Measurements from ENCODE around the gene PHF2. TPM values are rescaled to one million over a fixed set of nuclear protein-coding genes. Genes with fewer than 3 reads are reported as not detected.

The PHF2 gene
- total RNA-seq, 4 donors from 2014 or later: 21.1 to 38.2 (median 21.3) TPM

GRCh38 chr9:93612052-93612795, 35.8 kb downstream of the PHF2 start:
- no peak for DNase-seq
- H3K4me1 ChIP-seq: peaks cover 1 to 20% (median 13%) of the 10 kb centered on the region in 4 donors
- 38 to 58% methylated on average over 1 to 2 of the region's 2 CpGs for WGBS, 2 donors (ENCODE audit: low coverage in 1 of 2)
- no peaks in the 10 kb centered on the region for H3K36me3 ChIP-seq
- no peak overlapping the region for H3K27ac ChIP-seq
- peaks cover 0 to 20% of the 10 kb centered on the region in 2 donors for H3K9me3 ChIP-seq
- no peaks in the 10 kb centered on the region for H3K27me3 ChIP-seq
- H3K4me3 ChIP-seq: no peak overlapping the region
- in situ Hi-C loops (cut with MboI; ENCODE audit: low pct_ligation_motif_present in 1 of 4, low pct_unique_long_range_greater_than_20kb in 1 of 4, low sequenced_read_pairs in 3 of 4) (no loop called here), intact Hi-C loops (cut with DNase I; ENCODE audit: low total_unique reads) (no loop called here)
- no peak for TF ChIP-seq POLR2A (IDR thresholded peaks at IDR 0.05)
- no peak for TF ChIP-seq EP300 (IDR thresholded peaks at IDR 0.05; ENCODE audit: low read depth)
- TF ChIP-seq POLR2AphosphoS5 (IDR thresholded peaks at IDR 0.05): no peak
- TF ChIP-seq CTCF (IDR thresholded peaks at IDR 0.05): no peak

DNA sequence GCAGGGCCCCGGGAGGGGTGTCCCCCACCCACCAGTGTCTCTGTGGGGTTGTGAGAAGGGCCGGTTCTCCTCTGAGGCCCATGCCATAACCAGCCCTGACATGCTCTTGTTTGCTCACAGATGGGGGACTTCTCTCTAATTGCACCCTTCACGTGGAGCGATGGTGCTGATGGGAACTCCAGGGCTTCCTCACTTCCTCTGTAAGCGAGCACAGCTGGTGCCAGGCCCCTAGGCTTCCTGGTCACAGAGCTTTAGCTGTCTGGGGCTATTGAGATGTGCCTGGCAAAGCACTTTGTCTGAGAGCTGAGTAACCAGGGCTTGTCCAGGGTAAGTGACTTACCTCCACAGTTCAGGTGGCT, 36.4 kb downstream of the PHF2 start:
- 50% methylated on average over 5 of the region's 5 CpGs; no CpG with 5 or more reads in 1 of the 2 donors for WGBS, 2 donors (ENCODE audit: low coverage in 1 of 2)
- no peak overlapping the region for H3K27ac ChIP-seq
- intact Hi-C loops (cut with DNase I; ENCODE audit: low total_unique reads): no loop called here
- H3K4me3 ChIP-seq: no peak overlapping the region
- H3K9me3 ChIP-seq: peaks cover 0 to 20% of the 10 kb centered on the region in 2 donors
- in situ Hi-C loops (cut with MboI; ENCODE audit: low pct_ligation_motif_present in 1 of 4, low pct_unique_long_range_greater_than_20kb in 1 of 4, low sequenced_read_pairs in 3 of 4): no loop called here
- no peak for DNase-seq
- TF ChIP-seq POLR2AphosphoS5 (IDR thresholded peaks at IDR 0.05) (no peak), CTCF (IDR thresholded peaks at IDR 0.05) (no peak), POLR2A (IDR thresholded peaks at IDR 0.05) (no peak), EP300 (IDR thresholded peaks at IDR 0.05; ENCODE audit: low read depth) (no peak)
- H3K27me3 ChIP-seq: no peaks in the 10 kb centered on the region
- H3K4me1 ChIP-seq: peaks cover 3 to 20% (median 13%) of the 10 kb centered on the region in 4 donors
- H3K36me3 ChIP-seq: no peaks in the 10 kb centered on the region

DNA sequence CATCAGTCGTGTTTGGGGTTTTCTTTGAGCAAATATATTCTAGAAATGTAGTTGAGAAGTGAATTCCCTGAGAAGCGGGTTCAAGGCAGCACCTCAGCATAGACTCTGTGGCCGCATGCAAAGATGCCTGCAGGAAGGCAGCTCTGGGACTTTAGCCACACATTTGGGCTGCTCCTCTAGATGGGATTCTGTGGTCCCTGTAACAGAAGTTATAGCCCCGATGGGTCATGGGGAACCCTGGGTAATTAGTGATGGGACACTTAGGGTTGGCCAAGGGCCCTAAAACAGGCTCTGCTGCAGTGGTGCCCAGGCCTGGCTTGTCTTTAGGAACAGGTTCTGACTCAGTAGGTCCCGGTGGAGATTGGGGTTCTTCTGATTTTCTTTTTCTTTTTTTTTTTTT, 36.8 kb downstream of the PHF2 start:
- TF ChIP-seq POLR2AphosphoS5 (IDR thresholded peaks at IDR 0.05) (no peak), POLR2A (IDR thresholded peaks at IDR 0.05) (no peak), EP300 (IDR thresholded peaks at IDR 0.05; ENCODE audit: low read depth) (no peak), CTCF (IDR thresholded peaks at IDR 0.05) (no peak)
- 91% methylated on average over 4 of the region's 5 CpGs; no CpG with 5 or more reads in 1 of the 2 donors for WGBS, 2 donors (ENCODE audit: low coverage in 1 of 2)
- Histone ChIP-seq H3K4me3 (no peak overlapping the region), H3K4me1 (peaks cover 3 to 20% (median 13%) of the 10 kb centered on the region in 4 donors), H3K27me3 (no peaks in the 10 kb centered on the region), H3K27ac (no peak overlapping the region), H3K9me3 (peaks cover 0 to 18% of the 10 kb centered on the region in 2 donors), H3K36me3 (no peaks in the 10 kb centered on the region)
- DNase-seq: no peak
- in situ Hi-C loops (cut with MboI; ENCODE audit: low pct_ligation_motif_present in 1 of 4, low pct_unique_long_range_greater_than_20kb in 1 of 4, low sequenced_read_pairs in 3 of 4): no loop called here
- intact Hi-C loops (cut with DNase I; ENCODE audit: low total_unique reads): no loop called here

- peaks cover 0 to 18% of the 10 kb centered on the region in 2 donors for H3K9me3 ChIP-seq
- in situ Hi-C loops (cut with MboI; ENCODE audit: low pct_ligation_motif_present in 1 of 4, low pct_unique_long_range_greater_than_20kb in 1 of 4, low sequenced_read_pairs in 3 of 4) (no loop called here), intact Hi-C loops (cut with DNase I; ENCODE audit: low total_unique reads) (no loop called here)
- no peak overlapping the region for H3K4me3 ChIP-seq
- no peak for TF ChIP-seq POLR2A (IDR thresholded peaks at IDR 0.05)
- TF ChIP-seq CTCF (IDR thresholded peaks at IDR 0.05): no peak
- TF ChIP-seq POLR2AphosphoS5 (IDR thresholded peaks at IDR 0.05): no peak
- 81% methylated on average over 3 of the region's 3 CpGs; no CpG with 5 or more reads in 1 of the 2 donors for WGBS, 2 donors (ENCODE audit: low coverage in 1 of 2)
- peaks cover 3 to 20% (median 13%) of the 10 kb centered on the region in 4 donors for H3K4me1 ChIP-seq
- no peak for DNase-seq
- H3K27ac ChIP-seq: no peak overlapping the region
- H3K36me3 ChIP-seq: no peaks in the 10 kb centered on the region
- no peaks in the 10 kb centered on the region for H3K27me3 ChIP-seq
These were observed 37.4 kb downstream of the PHF2 start for GRCh38 chr9:93613791-93614190.
